Measurements from ENCODE around the gene EPN1.

GRCh38 chr19:55667006-55667381, 8.0 kb upstream of the EPN1 start:
- no peak for TF ChIP-seq CTCF (optimal IDR thresholded peaks at IDR 0.05 in 1 of 3, IDR thresholded peaks at IDR 0.05 in 1 of 3, conservative IDR thresholded peaks at IDR 0.05 in 1 of 3; ENCODE audit: extremely low read depth in 1 of 3, insufficient read depth in 2 of 3, low read length in 3 of 3)
- no peak for TF ChIP-seq EZH2 (IDR thresholded peaks at IDR 0.05; ENCODE audit: low read length)
